Panc1 (cell line): ENCODE data around the gene EIPR1. TPM values are rescaled to one million over a fixed set of nuclear protein-coding genes. Genes with fewer than 3 reads are reported as not detected.

ENCODE experiments used
- ATAC-seq: fragments of 200-7000 bp; cut with Tn5 transposase; 2 replicates; pipeline ENCODE4 v1.9.1; 2020; ENCODE audit warnings: mild to moderate bottlenecking, moderate library complexity
- BruUV-seq: library from RNA; stranded (reverse); fragments of 400-500 nt; replicated peaks from 2 replicates; lab custom pipeline; 2021; lab: Mats Ljungman, UMichigan
- CTCF ChIA-PET: fragments of 300-600 bp; sonication (Branson Sonifier 250); formaldehyde crosslinking; loops from one replicate; lab custom pipeline; 2022; ENCODE audit warnings: antibody characterized with exemption; lab: Charles Lee
- POLR2A ChIA-PET: fragments of 300-600 bp; sonication (Branson Sonifier 250); formaldehyde crosslinking; loops from one replicate; lab custom pipeline; 2022; ENCODE audit warnings: antibody characterized with exemption; lab: Charles Lee
- DNase-seq: peaks from one replicate; pipeline ENCODE4 v3.0.0-alpha.2; 2010; ENCODE audit warnings: low read depth, low spot score
- H3K27ac ChIP-seq: 2 replicates; pipeline ENCODE4 v1.5.1; 2011; ENCODE audit warnings: mild to moderate bottlenecking, low read length, inconsistent platforms
- H3K27me3 ChIP-seq: fragments of 200-500 bp; sonication (Bioruptor generic); 2 replicates; pipeline ENCODE4 v1.6.0; 2014; ENCODE audit warnings: low read length, inconsistent platforms; ENCODE audit not compliant: control insufficient read depth, insufficient read depth
- H3K36me3 ChIP-seq: fragments of 200-500 bp; sonication (Bioruptor generic); 2 replicates; pipeline ENCODE4 v1.5.1; 2014; ENCODE audit warnings: inconsistent platforms, mild to moderate bottlenecking, low read length, moderate library complexity; ENCODE audit not compliant: control insufficient read depth, insufficient read depth
- H3K4me1 ChIP-seq: 2 replicates; pipeline ENCODE4 v1.5.1; 2011; ENCODE audit warnings: inconsistent platforms, mild to moderate bottlenecking, low read length, moderate library complexity; ENCODE audit not compliant: control insufficient read depth, insufficient read depth
- H3K4me3 ChIP-seq, 2 experiments: 2 replicates each; pipeline ENCODE4 v1.5.1; 2011 to 2012; ENCODE audit warnings: low read depth in 2 of 2, low read length in 2 of 2, mild to moderate bottlenecking in 2 of 2, inconsistent platforms in 1 of 2, moderate library complexity in 1 of 2
- H3K9me3 ChIP-seq: fragments of 200-500 bp; sonication (Bioruptor generic); 2 replicates; pipeline ENCODE4 v1.5.1; 2014; ENCODE audit warnings: low read depth, mild to moderate bottlenecking, inconsistent platforms, low read length, moderate library complexity; ENCODE audit not compliant: control insufficient read depth, insufficient read depth
- POLR2AphosphoS5 ChIP-seq: IDR thresholded peaks from 2 replicates; pipeline ENCODE4 v1.6.1; 2012; ENCODE audit warnings: mild to moderate bottlenecking, low read depth, low read length, moderate library complexity
- REST ChIP-seq, 2 experiments: IDR thresholded peaks; 2 replicates each; pipeline ENCODE4 v1.6.1; 2011 to 2012; ENCODE audit warnings: low read depth in 2 of 2, control low read depth in 1 of 2, low read length in 1 of 2, mild to moderate bottlenecking in 1 of 2, moderate library complexity in 1 of 2; ENCODE audit not compliant: insufficient read depth in 1 of 2
- SIN3A ChIP-seq: IDR thresholded peaks from 2 replicates; pipeline ENCODE4 v1.6.1; 2012; ENCODE audit warnings: low read depth, mild to moderate bottlenecking, low read length, moderate library complexity, borderline replicate concordance; ENCODE audit not compliant: insufficient read depth
- TCF7L2 ChIP-seq: IDR thresholded peaks from 2 replicates; pipeline ENCODE4 v1.6.1; 2011; ENCODE audit warnings: mild to moderate bottlenecking, low read depth, low read length, inconsistent platforms
- in situ Hi-C: cut with HindIII; loops from 2 replicates; pipeline ENCODE4 v1.10.0; 2016; ENCODE audit warnings: low sequenced_read_pairs, low pct_unique_long_range_greater_than_20kb
- intact Hi-C: fragments of 100-400 bp; cut with micrococcal nuclease; formaldehyde crosslinking; loops from one replicate; pipeline ENCODE4 v1.10.0; 2022; ENCODE audit not compliant: unreplicated experiment
- total RNA-seq: library from RNA; stranded (reverse); gene quantifications from one replicate; pipeline ENCODE4 v1.2.1, GENCODE V29; 2021; ENCODE audit not compliant: unreplicated experiment
- TF ChIP-seq, protein P1 (sequence below): fragments of 450-650 bp; IDR thresholded peaks from 2 replicates; pipeline ENCODE4 v1.5.1; 2017; ENCODE audit warnings: mild to moderate bottlenecking

The EIPR1 gene
- total RNA-seq, 1 experiment from 2014 or later, result 26.7 TPM

DNA sequence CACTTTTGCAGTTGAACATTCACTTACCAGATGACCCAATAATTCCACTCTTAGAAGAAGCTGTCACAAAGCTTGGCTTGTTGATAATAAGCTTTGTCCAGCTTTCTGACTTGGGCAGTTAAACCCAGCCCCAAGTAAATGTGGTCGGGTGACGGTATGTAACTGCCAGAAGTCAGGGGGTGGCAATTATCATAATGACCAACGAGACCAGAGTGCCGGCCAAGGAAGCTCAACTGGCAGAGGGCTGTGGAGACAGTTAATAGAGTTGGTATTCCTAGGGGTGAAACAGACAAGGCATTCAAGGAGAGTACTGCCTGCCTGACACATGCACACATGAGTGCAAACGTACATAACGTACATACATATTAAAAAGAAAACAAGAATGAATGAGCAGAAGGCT lies 116.7 kb downstream of the EIPR1 start:
- Histone ChIP-seq H3K9me3 (no peaks in the 10 kb centered on the region), H3K27ac (no peak overlapping the region), H3K36me3 (no peaks in the 10 kb centered on the region), H3K4me1 (no peaks in the 10 kb centered on the region), H3K27me3 (no peaks in the 10 kb centered on the region), H3K4me3 (no peak overlapping the region)
- no TSS peak for BruUV-seq
- DNase-seq (no peak), ATAC-seq (no peak)
- in situ Hi-C loops (no loop called here), intact Hi-C loops (no loop called here)
- ChIA-PET CTCF (no interaction called here), POLR2A (no interaction called here)
- TF ChIP-seq POLR2AphosphoS5 (no peak), REST (IDR thresholded peaks at IDR 0.05; ENCODE audit: insufficient read depth in 1 of 2, low read depth in 2 of 2, low read length in 1 of 2) (no peak), TCF7L2 (no peak), SIN3A (no peak)
- TF ChIP-seq, protein P1, sequence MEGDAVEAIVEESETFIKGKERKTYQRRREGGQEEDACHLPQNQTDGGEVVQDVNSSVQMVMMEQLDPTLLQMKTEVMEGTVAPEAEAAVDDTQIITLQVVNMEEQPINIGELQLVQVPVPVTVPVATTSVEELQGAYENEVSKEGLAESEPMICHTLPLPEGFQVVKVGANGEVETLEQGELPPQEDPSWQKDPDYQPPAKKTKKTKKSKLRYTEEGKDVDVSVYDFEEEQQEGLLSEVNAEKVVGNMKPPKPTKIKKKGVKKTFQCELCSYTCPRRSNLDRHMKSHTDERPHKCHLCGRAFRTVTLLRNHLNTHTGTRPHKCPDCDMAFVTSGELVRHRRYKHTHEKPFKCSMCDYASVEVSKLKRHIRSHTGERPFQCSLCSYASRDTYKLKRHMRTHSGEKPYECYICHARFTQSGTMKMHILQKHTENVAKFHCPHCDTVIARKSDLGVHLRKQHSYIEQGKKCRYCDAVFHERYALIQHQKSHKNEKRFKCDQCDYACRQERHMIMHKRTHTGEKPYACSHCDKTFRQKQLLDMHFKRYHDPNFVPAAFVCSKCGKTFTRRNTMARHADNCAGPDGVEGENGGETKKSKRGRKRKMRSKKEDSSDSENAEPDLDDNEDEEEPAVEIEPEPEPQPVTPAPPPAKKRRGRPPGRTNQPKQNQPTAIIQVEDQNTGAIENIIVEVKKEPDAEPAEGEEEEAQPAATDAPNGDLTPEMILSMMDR, result no peak

DNA sequence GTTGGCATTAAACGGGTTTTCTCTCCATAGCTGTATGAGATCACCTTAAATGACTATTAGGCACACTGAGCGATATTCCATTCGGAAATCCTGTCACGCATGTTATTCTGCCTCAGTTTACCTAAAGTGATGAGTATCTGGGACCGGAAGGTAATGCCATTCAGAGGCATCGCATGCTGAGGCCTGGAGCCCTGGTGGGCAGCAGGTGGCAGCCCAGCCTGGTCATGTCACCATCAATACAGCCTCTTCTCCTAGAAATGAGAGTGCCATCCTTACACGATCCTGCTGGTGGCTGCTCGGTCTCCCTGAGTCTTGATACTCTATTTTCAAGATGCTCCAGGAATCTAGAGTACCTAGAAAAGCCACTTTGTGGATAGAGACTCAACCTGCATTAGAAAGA lies 119.8 kb downstream of the EIPR1 start:
- no peak for DNase-seq
- in situ Hi-C loops (no loop called here), intact Hi-C loops (no loop called here)
- BruUV-seq, result no TSS peak
- H3K9me3 ChIP-seq, result no peaks in the 10 kb centered on the region
- POLR2A ChIA-PET, result no interaction called here
- no peak for ATAC-seq
- no peaks in the 10 kb centered on the region for H3K36me3 ChIP-seq
- no peak overlapping the region for H3K4me3 ChIP-seq
- CTCF ChIA-PET, result no interaction called here
- no peak overlapping the region for H3K27ac ChIP-seq
- no peaks in the 10 kb centered on the region for H3K27me3 ChIP-seq
- no peaks in the 10 kb centered on the region for H3K4me1 ChIP-seq
- TF ChIP-seq TCF7L2, result no peak
- no peak for TF ChIP-seq POLR2AphosphoS5
- TF ChIP-seq, protein P1, result no peak
- no peak for TF ChIP-seq REST (IDR thresholded peaks at IDR 0.05; ENCODE audit: insufficient read depth in 1 of 2, low read depth in 2 of 2, low read length in 1 of 2)
- no peak for TF ChIP-seq SIN3A
